Fibroblast of skin of back (primary cell): ENCODE data around the gene VAMP7. TPM values are rescaled to one million over a fixed set of nuclear protein-coding genes. Genes with fewer than 3 reads are reported as not detected.
"Not testable (repeated sequence)": the region's sequence is repeated elsewhere in the genome, so short reads cannot be mapped to it uniquely, and the experiment has no call there.

Experiments used
- DNase-seq: peaks from one replicate; pipeline ENCODE4 v3.0.0-alpha.2; 2013
- polyA plus RNA-seq, 2 experiments: library from polyadenylated mRNA; unstranded; fragments of 120-200 nt; gene quantifications; one replicate each; pipeline ENCODE4 v1.2.1, GENCODE V29; 2013; ENCODE audit not compliant: insufficient read length in 2 of 2

The VAMP7 gene
- polyA plus RNA-seq (2013, experiment 1 of 2; ENCODE audit: insufficient read length) = 43.2 TPM
- polyA plus RNA-seq (2013, experiment 2 of 2; ENCODE audit: insufficient read length) = 42.0 TPM

GRCh38 chrX:155881158-155881993 is at the start of gene VAMP7:
VAMP7 (plus strand) TSS chrX:155881345; CDS start chrX:155889467, 8,122 bp downstream.
- DNase-seq = peak; percentile 87

- no peak for DNase-seq
These were observed 39.9 kb upstream of the VAMP7 start for GRCh38 chrX:155841232-155841631.

DNA sequence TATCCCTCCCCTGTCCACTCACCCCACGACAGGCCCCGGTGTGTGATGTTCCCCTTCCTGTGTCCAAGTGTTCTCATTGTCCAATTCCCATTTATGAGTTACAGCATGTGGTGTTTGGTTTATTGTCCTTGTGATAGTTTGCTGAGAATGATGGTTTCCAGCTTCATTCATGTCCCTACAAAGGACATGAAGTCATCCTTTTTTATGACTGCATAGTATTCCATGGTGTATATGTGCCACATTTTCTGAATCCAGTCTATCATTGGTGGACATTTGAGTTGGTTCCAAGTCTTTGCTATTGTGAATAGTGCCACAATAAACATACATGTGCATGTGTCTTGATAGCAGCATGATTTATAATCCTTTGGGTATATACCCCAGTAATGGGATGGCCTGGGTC is 29.4 kb upstream of the VAMP7 start:
- DNase-seq = not testable (repeated sequence)

- DNase-seq = peak; percentile 1
These were observed 23.6 kb upstream of the VAMP7 start for GRCh38 chrX:155857561-155857960.

GRCh38 chrX:155864655-155865054 is 16.5 kb upstream of the VAMP7 start:
- no peak for DNase-seq

DNA sequence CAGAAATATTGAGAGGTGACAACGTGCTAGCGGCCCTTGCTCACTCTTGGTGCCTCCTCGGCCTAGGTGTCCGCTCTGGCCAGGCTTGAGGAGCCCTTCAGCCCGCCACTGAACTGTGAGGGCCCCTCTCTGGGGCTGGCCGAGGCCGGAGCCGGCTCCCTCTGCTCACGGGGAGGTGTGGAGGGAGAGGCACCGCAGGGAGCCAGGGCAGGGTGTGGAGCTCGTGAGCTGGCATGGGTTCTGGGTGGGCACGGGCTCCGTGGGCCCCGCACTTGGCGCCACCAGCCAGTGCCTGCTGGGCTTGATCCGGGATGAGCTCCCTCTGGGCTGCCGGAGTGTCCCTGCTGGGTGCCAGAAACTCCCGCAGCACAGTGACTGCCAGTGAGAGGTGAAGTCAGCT is 16.0 kb upstream of the VAMP7 start:
- no peak for DNase-seq

DNA sequence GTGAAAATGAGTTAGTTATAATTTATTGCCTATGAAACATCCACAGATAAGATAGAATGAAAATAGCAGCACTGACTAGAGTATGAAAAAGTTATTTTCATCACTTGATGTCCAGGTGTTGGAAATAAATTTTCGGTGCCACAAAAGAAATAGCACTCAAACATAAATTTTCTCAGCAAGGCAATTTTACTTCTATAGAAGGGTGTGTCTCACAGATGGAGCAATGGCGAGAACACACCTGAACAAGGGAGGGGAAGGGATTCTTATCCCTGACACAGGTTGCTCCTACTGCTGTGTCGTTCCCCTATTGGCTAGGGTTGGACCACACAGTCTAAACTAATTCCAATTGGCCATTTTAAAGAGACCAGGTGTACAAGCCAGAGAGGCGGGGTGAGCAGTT is 13.3 kb upstream of the VAMP7 start:
- DNase-seq = no peak

DNA sequence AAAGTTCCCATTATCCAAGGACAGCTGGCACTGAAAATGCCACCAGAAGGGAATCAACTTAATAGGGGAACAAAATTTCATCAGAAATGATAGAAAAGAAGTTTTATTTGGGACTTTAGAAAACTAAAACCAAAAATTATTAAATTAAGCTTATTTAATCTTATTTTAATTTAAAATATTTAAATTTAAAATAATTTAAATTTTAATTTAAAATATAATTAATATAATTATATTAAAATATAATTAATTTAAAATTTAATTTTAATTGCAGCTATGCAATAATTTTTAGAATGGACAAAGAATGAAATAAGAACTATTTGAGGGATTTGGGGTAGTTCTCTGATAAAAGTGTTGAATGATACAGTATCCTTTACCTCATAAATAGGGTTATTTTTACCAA is 10.2 kb upstream of the VAMP7 start:
- no peak for DNase-seq

- no peak for DNase-seq
These were observed 9.2 kb upstream of the VAMP7 start for GRCh38 chrX:155871934-155872333.

DNA sequence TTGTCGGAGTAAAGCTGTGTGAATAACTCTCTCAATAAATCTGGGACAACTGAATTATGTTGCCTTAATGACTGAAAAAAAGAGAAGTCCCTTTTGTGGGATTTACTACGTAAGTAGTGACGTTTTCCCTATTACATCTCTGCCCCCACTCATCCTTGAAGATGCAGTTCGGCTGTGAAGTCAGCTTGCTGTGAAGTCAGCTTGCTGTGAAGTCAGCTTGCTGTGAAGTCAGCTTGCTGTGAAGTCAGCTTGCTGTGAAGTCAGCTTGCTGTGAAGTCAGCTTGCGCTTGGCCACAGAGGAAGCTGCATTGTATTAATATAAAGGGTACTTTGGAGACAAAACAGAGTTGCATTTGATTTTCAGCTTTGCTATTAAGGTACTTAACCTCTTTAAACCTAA is 8.0 kb upstream of the VAMP7 start:
- DNase-seq = no peak

GRCh38 chrX:155874571-155875244 is 6.4 kb upstream of the VAMP7 start:
- DNase-seq = peak; percentile 2

- DNase-seq = no peak
These were observed 4.4 kb upstream of the VAMP7 start for GRCh38 chrX:155876704-155877103.

GRCh38 chrX:155877288-155877687 is 3.9 kb upstream of the VAMP7 start:
- no peak for DNase-seq

GRCh38 chrX:155880586-155881157 is 473 bp upstream of the VAMP7 start:
- DNase-seq = peak; percentile 3

DNA sequence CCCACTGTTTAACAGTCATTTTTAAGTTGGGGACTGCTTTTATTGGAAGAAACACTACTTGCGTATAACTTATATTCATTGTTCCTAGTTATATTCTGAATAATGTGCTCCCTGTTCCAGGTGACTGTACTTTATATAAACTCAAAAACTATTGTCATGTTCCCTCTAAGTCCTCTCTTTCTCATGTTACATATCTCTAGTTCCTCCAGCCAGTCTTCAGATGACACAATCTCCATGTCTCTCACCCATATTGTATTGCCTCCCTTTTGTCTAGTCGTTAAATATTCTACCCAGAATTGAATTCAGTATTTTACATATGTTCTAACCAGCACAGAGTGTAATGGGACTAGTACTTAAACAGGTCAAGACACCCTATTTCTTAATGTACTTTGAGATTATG is 5.3 kb downstream of the VAMP7 start:
- DNase-seq = no peak

DNA sequence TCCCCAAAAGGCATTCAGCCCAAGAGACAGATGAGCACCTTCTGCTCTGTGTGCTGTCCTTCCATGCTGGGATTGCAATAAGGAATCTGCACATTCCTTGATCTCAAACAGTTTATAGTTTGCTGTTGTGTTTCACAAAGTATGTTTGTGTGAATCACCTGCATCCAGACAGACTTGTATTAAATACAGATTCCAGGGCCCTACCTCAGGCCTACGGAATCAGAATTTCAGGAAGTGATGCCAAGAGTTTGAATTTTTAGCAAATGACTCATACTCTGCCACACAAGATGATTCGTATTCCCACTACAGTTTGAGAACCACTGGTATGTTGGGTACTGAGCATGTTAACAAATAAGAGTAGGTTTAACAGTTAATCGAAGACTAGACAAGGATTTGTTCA is 7.0 kb downstream of the VAMP7 start:
- DNase-seq = peak; percentile 83

DNA sequence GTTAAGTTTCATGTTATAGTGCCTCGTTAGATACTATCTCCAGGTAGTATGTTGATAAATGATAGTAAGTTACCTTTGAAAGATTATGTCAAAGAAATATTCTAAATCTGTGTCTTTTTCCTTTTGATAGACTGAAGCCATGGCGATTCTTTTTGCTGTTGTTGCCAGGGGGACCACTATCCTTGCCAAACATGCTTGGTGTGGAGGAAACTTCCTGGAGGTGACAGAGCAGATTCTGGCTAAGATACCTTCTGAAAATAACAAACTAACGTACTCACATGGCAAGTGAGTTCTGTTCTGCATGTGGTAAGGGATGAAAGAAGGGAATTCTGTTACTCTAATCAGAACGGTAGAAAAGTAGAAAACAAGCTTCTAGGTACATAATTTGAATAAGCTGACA is 8.2 kb downstream of the VAMP7 start:
- no peak for DNase-seq

DNA sequence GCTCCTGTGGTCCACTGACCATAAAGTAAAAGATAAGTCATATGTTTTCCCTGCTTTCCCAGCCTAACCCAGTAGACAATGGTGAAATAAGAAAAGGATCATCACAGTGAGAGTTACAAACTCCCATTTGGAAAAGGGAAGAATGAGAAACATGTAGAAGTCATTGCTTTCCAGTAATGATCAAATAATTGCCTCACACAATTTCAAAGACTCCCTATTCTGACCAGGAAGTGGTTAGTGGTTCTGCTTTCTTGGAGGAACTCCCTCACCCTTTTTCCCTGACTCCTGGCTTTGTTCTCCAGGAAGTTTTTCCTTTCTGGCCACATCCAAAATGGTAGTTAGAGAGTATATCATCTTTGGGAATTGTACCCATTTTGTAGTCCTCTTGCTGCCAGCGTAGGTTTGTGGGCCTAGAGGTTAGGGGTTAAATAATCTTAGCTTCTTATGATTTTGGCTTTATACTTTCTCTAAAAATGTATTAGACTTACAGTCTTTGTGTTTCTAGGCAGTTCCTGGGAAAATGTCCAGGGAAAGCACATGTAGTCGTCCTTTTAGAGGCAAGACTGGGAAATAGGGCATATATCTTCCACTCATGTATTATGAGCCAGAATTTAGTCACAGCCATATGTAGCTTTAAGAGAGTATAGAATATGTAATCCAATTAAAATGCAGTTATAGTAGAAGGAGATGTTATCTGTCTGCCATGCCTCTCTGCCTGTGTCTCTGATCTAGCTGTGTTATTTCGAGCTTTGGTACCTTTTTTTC is 10.5 kb downstream of the VAMP7 start:
- no peak for DNase-seq

GRCh38 chrX:155893521-155893920 is 12.4 kb downstream of the VAMP7 start:
- DNase-seq = no peak

GRCh38 chrX:155896512-155896911 is 15.4 kb downstream of the VAMP7 start:
- no peak for DNase-seq

DNA sequence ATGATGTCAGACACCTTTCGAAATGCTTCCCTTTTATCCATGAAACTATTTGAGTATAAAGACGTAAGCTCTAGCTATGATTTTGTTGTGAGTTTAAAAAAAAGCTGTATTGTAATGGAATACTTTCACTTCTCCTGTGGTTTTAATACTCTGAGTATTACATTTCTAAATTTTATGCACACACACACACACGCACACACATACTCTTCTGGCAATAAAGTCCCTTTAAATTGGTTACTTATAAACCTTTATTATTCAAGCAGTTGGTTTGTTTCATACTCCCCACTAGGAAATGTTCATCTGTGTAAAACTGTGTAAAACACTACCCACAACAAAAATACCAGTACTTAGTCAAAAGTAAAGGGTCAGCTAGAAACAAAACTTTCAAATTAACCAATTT is 18.2 kb downstream of the VAMP7 start:
- no peak for DNase-seq

DNA sequence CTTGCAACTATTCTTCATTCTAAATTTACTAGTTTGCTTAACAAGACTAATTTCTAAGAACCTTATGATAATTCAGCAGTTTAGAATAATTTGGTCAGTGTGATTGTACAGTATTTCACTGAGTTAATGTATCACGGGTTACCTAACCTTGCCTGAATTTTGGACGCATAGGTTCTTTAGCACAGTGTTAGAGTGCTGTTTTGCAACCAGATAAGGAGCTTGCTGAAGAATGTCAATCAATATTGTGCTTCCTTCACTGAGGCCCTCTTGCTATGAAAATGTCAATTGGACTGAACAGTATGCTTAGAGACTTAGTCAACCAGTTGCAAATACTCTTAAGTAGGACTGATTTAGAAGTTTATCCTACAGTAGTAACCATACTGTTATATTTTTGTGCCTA is 19.6 kb downstream of the VAMP7 start:
- no peak for DNase-seq

DNA sequence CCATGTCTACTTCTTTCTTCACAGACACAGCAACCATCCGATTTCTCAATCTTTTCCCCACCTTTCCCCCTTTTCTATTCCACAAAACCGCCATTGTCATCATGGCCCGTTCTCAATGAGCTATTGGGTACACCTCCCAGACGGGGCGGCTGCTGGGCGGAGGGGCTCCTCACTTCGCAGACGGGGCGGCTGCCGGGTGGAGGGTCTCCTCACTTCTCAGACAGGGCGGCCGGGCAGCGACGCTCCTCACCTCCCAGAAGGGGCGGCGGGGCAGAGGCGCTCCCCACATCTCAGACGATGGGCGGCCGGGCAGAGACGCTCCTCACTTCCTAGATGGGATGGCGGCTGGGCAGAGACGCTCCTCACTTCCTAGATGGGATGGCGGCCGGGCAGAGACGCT is 26.5 kb downstream of the VAMP7 start:
- not testable (repeated sequence) for DNase-seq
